GM19452 (cell line): Measurements from ENCODE around the gene SLC46A1.

Source experiments
- ATAC-seq: cut with Tn5 transposase; IDR thresholded peaks from one replicate; pipeline ENCODE4 v1.9.1; 2021; ENCODE audit not compliant: unreplicated experiment

SLC46A1 gene

DNA sequence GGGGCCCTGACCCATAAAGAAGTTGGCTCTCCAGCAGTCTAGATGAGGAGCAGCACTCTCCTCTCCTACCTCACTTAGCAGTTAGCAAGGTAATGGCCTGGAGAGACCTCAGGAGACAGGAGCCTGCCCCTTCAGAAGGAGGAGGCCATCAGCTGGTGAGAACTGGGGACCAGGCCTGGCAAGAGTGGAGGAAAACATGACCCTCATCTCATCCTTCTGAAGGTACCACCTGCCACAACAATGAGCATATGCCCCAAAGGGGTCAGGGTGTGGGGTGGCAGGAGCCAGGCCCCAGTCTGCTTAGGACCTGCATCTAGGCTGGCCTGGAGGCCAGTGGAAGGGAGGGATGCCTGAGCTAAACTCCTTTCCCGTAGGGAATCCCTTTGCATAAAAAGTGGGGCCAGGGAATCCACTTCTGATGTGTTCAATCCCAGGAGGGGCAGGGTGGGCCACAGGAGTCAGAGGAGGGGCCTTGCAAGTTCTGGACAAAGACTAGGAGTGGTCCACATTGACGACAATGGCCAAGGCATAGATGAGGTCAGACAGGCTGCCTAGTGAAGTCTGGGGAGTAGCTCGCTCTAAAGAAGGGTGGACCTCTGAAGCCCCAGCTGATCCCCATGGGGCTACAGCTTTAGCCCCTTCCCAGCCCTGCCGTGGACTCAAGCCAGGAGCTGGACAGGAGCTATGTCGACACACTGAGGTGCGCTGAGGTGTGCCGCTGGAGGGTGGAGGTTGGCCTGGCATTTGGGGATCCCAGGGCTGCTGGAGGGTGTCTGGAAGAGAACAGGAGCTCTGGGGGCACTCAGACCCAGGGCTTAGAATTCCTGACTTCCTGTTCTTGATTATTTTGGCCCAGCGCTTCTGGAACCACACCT, 42.0 kb downstream of the SLC46A1 start:
- ATAC-seq, result no peak

DNA sequence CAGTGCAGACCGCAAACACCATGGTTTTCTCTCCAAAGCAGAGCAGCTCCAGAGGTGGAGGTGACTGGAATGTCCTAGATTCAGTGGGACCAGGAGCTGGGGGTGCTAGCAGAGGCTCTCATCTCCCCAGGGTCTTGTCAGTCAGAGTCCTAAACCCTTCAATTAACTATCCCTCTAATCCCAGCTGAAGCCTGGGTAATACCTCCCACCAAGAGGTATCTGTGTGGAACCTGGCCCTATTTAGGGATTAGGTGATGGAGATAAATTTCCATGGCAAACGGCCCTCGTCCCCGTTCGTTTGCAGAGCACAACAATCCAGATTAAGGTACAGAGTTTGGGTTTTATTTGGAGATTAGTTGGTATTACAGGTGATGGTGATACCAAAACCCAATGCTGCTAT, 42.8 kb downstream of the SLC46A1 start:
- ATAC-seq, result no peak

- ATAC-seq, result no peak
Measured at GRCh38 chr17:28357901-28358197, 48.2 kb downstream of the SLC46A1 start.

- ATAC-seq, result peak; percentile 97
Measured at GRCh38 chr17:28357061-28357900, 48.7 kb downstream of the SLC46A1 start, which contains the start of gene POLDIP2. POLDIP2 (minus strand) TSS chr17:28357527; CDS start chr17:28357448, 79 bp downstream.

DNA sequence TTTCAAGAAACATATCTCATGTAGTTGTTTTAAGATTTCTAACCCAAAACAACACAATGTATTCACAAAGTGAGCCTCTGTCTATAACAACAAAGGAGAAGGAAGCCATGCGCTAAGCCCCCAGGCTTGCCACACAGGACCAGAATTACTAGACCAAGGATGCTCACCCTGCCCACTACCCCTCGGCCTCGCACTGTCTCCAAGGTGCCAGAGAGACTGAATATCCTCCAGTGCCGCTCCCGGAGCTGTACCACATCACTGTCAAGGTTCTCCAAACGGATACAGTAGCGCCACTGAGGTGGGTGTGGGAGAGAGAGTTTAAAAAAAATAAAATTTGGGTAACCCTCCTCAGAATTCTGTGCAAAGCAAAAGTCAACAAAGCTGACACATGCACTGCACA, 55.7 kb downstream of the SLC46A1 start:
- no peak for ATAC-seq

- ATAC-seq, result no peak
Measured at GRCh38 chr17:28348979-28349378, 57.0 kb downstream of the SLC46A1 start.

GRCh38 chr17:28347261-28347891, 58.6 kb downstream of the SLC46A1 start:
- ATAC-seq, result no peak

- ATAC-seq, result no peak
Measured at GRCh38 chr17:28346746-28347246, 59.2 kb downstream of the SLC46A1 start.

- no peak for ATAC-seq
Measured at GRCh38 chr17:28346199-28346580, 59.8 kb downstream of the SLC46A1 start.

DNA sequence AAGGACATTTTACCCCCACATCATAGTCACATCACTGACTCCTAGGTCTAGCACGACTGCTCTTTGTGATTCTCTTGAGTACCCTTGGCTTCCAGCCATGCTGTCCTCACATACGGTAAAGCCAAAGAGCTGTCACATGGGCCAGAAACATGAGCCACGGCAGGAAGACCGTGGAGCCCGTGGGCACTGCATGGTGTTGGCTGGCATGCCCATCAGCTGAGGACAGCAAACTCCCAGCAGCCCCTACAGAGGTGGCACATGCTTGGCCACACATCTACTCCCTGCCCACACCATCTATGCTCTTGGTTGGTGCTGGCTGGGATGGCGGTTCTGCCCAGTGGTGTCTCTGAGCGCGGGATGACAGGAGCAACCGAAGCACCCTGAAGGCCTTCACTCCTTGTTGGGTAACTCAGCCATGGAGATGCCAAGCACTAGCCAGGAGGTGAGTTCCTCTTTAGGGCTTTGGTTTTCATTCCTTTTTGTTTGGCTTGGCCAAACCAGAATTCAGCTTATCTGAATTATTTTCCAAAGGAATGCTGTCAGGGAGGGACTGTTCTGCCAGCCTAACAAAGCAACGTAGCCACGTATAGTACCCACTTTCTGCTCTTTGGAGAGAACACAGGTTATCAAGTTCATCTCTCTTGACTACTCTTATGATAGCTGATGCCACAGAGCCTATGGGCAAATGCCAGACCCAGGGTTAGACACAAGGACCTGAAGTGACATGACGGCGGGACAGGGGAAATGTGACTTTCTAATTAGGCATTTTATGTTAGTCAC, 60.4 kb downstream of the SLC46A1 start:
- no peak for ATAC-seq
